Upper lobe of left lung (tissue), 4 donors: Measurements from ENCODE around the gene STRBP.

Source experiments
- EP300 ChIP-seq, 4 donors: sonication (generic); formaldehyde crosslinking; IDR thresholded peaks; one replicate each; pipeline ENCODE4 v1.5.1; 2017; ENCODE audit warnings: antibody characterized with exemption in 4 of 4, control low read depth in 2 of 4
- POLR2A ChIP-seq, 4 donors: fragments of 450-650 bp; IDR thresholded peaks; one replicate each; pipeline ENCODE4 v1.5.1; 2016 to 2017; ENCODE audit warnings: antibody characterized with exemption in 4 of 4, mild to moderate bottlenecking in 2 of 4
- POLR2AphosphoS5 ChIP-seq, 2 donors: sonication (generic); formaldehyde crosslinking; IDR thresholded peaks; one replicate each; pipeline ENCODE4 v1.5.1; 2017; ENCODE audit warnings: antibody characterized with exemption in 2 of 2
- TF ChIP-seq, protein P1 (sequence below), 6 experiments: fragments of 450-650 bp in 4 of 6; fragments of 200-600 bp in 2 of 6; sonication (generic) in 2 of 6; IDR thresholded peaks; one replicate each; pipeline ENCODE4 v1.5.1; 2016 to 2019; ENCODE audit warnings: antibody characterized with exemption in 6 of 6

DNA sequence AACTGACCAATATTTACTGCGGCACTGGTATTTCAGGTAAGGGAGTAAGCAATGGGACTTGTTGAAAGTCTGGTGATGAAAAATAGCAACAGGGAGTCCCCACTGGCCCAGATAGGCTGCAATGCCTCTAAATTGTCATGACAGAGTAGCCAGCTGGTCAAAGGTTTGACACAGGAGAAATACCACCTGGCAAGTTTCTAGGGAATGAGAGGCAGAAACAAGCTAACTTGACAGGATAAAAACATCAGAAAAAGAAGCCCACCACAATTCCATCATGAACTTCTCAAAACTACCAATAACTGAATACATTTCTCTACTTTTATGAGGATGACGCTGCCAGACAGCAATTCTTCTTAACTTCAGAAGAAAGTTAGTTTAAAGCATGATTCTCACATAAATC is 99.8 kb downstream of the STRBP start:
- no peak for TF ChIP-seq POLR2AphosphoS5 (IDR thresholded peaks at IDR 0.05)
- TF ChIP-seq, protein P1, sequence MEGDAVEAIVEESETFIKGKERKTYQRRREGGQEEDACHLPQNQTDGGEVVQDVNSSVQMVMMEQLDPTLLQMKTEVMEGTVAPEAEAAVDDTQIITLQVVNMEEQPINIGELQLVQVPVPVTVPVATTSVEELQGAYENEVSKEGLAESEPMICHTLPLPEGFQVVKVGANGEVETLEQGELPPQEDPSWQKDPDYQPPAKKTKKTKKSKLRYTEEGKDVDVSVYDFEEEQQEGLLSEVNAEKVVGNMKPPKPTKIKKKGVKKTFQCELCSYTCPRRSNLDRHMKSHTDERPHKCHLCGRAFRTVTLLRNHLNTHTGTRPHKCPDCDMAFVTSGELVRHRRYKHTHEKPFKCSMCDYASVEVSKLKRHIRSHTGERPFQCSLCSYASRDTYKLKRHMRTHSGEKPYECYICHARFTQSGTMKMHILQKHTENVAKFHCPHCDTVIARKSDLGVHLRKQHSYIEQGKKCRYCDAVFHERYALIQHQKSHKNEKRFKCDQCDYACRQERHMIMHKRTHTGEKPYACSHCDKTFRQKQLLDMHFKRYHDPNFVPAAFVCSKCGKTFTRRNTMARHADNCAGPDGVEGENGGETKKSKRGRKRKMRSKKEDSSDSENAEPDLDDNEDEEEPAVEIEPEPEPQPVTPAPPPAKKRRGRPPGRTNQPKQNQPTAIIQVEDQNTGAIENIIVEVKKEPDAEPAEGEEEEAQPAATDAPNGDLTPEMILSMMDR (IDR thresholded peaks at IDR 0.05), result no peak
- no peak for TF ChIP-seq POLR2A (IDR thresholded peaks at IDR 0.05)
- TF ChIP-seq EP300 (IDR thresholded peaks at IDR 0.05), result no peak
